ENCODE measurements around the gene POU3F1. TPM values are rescaled to one million over a fixed set of nuclear protein-coding genes. Genes with fewer than 3 reads are reported as not detected.

POU3F1 gene
- total and polyA plus RNA-seq, 2 donors (not counting 1 experiment from before 2014, with no cell fraction given), result 0.63 to 3.8 TPM

- no peaks in the 10 kb centered on the region for H4K20me1 ChIP-seq (ENCODE audit: control insufficient read depth, insufficient read depth, low read length, poor library complexity, severe bottlenecking)
- TF ChIP-seq EZH2 (IDR thresholded peaks at IDR 0.05; ENCODE audit: borderline replicate concordance, insufficient read depth, low read depth, low read length, poor library complexity, severe bottlenecking) (no peak), CTCF (IDR thresholded peaks at IDR 0.05) (no peak)
- H3K27ac Mint-ChIP-seq, result no peak overlapping the region
- ChIA-PET CTCF (no interaction called here), POLR2A (no interaction called here)
- ATAC-seq (ENCODE audit: low read depth) (no peak), DNase-seq (no peak)
- no peak overlapping the region for H2AFZ ChIP-seq (ENCODE audit: insufficient read depth, low read depth, low read length, poor library complexity, severe bottlenecking)
- no peaks in the 10 kb centered on the region for H3K36me3 ChIP-seq (replicated peaks in 1 of 2; ENCODE audit: control extremely low read depth in 1 of 2, control insufficient read depth in 1 of 2, extremely low read depth in 1 of 2, insufficient read depth in 2 of 2, low read length in 1 of 2)
- no peak overlapping the region for H3K27ac ChIP-seq (ENCODE audit: low read length in 2 of 2)
- H3K4me3 ChIP-seq (ENCODE audit: control extremely low read depth in 1 of 5, extremely low read depth in 1 of 5, insufficient read depth in 1 of 5, low read depth in 2 of 5, low read length in 4 of 5), result no peak overlapping the region
- peaks cover 0 to 12% (median 3%) of the 10 kb centered on the region in 4 experiments for H3K27me3 ChIP-seq (replicated peaks in 1 of 4; ENCODE audit: control extremely low read depth in 1 of 4, control insufficient read depth in 3 of 4, insufficient read depth in 4 of 4, low read length in 3 of 4)
- peaks cover 31% of the 10 kb centered on the region for H3K4me1 Mint-ChIP-seq
- no peaks in the 10 kb centered on the region for H3K79me2 ChIP-seq (ENCODE audit: control insufficient read depth, insufficient read depth, low read length)
- WGBS (ENCODE audit: insufficient coverage), result 78% methylated on average over 11 of the region's 13 CpGs
- intact Hi-C loops (cut with micrococcal nuclease), result no loop called here
- peaks cover 17 to 28% of the 10 kb centered on the region in 2 donors for H3K4me1 ChIP-seq (ENCODE audit: control insufficient read depth in 2 of 2, insufficient read depth in 2 of 2, low read length in 2 of 2)
- no peaks in the 10 kb centered on the region for H3K9me3 Mint-ChIP-seq (ENCODE audit: insufficient read depth)
- no peaks in the 10 kb centered on the region for H3K9me3 ChIP-seq (ENCODE audit: control extremely low read depth in 1 of 3, control insufficient read depth in 2 of 3, insufficient read depth in 1 of 3, low read length in 2 of 3)
- H3K27me3 Mint-ChIP-seq, result no peaks in the 10 kb centered on the region
- H3K9ac ChIP-seq (ENCODE audit: low read length), result no peak overlapping the region
- no peak overlapping the region for H3K4me3 Mint-ChIP-seq
- no peak overlapping the region for H3K4me2 ChIP-seq (replicated peaks; ENCODE audit: low read depth, low read length, poor library complexity, severe bottlenecking)
These were observed 3.9 kb upstream of the POU3F1 start for GRCh38 chr1:38050397-38051078.

GRCh38 chr1:38047603-38048141, 1.1 kb upstream of the POU3F1 start:
- Histone ChIP-seq H3K4me3 (ENCODE audit: control extremely low read depth in 1 of 5, extremely low read depth in 1 of 5, insufficient read depth in 1 of 5, low read depth in 2 of 5, low read length in 4 of 5) (peak overlapping the region in 3 of 5 experiments; percentile 57 to 68 (median 62)), H3K9me3 (ENCODE audit: control extremely low read depth in 1 of 3, control insufficient read depth in 2 of 3, insufficient read depth in 1 of 3, low read length in 2 of 3) (peaks cover 0 to 13% (median 0%) of the 10 kb centered on the region in 3 donors), H3K36me3 (replicated peaks in 1 of 2; ENCODE audit: control extremely low read depth in 1 of 2, control insufficient read depth in 1 of 2, extremely low read depth in 1 of 2, insufficient read depth in 2 of 2, low read length in 1 of 2) (no peaks in the 10 kb centered on the region), H3K4me1 (ENCODE audit: control insufficient read depth in 2 of 2, insufficient read depth in 2 of 2, low read length in 2 of 2) (peaks cover 28 to 31% of the 10 kb centered on the region in 2 donors), H2AFZ (ENCODE audit: insufficient read depth, low read depth, low read length, poor library complexity, severe bottlenecking) (peak overlapping the region; percentile 79), H3K79me2 (ENCODE audit: control insufficient read depth, insufficient read depth, low read length) (no peaks in the 10 kb centered on the region), H3K27me3 (replicated peaks in 1 of 4; ENCODE audit: control extremely low read depth in 1 of 4, control insufficient read depth in 3 of 4, insufficient read depth in 4 of 4, low read length in 3 of 4) (peaks cover 0 to 37% (median 27%) of the 10 kb centered on the region in 4 experiments), H3K4me2 (replicated peaks; ENCODE audit: low read depth, low read length, poor library complexity, severe bottlenecking) (peak overlapping the region; percentile 97), H3K9ac (ENCODE audit: low read length) (peak overlapping the region; percentile 64), H3K27ac (ENCODE audit: low read length in 2 of 2) (no peak overlapping the region), H4K20me1 (ENCODE audit: control insufficient read depth, insufficient read depth, low read length, poor library complexity, severe bottlenecking) (no peaks in the 10 kb centered on the region)
- intact Hi-C loops (cut with micrococcal nuclease), result loop anchor here (2.0 to 5.0 kb wide), 4 partner anchors 35 to 1445 kb away; partner anchors contain the start of genes BMP8A and UTP11
- no peak for ATAC-seq (ENCODE audit: low read depth)
- ChIA-PET CTCF (interaction anchor here (1.0 to 1.3 kb wide), 5 partner anchors 11 to 462 kb away, joined by 3 to 4 read pairs (median 3); no protein-coding TSS in a partner anchor), POLR2A (no interaction called here)
- DNase-seq, result no peak
- Mint-ChIP-seq H3K4me3 (peak overlapping the region; percentile 90), H3K4me1 (peaks cover 28% of the 10 kb centered on the region), H3K27ac (peak overlapping the region; percentile 53), H3K9me3 (ENCODE audit: insufficient read depth) (no peaks in the 10 kb centered on the region), H3K27me3 (peaks cover 18% of the 10 kb centered on the region)
- 38% methylated on average over 34 of the region's 34 CpGs for WGBS (ENCODE audit: insufficient coverage)
- TF ChIP-seq EZH2 (IDR thresholded peaks at IDR 0.05; ENCODE audit: borderline replicate concordance, insufficient read depth, low read depth, low read length, poor library complexity, severe bottlenecking) (no peak), CTCF (IDR thresholded peaks at IDR 0.05) (no peak)

Measured in B cell (primary cell).